GM19372 (cell line): ENCODE data around the gene MELTF.

Experiments used
- ATAC-seq: cut with Tn5 transposase; IDR thresholded peaks from one replicate; pipeline ENCODE4 v1.9.1; 2021; ENCODE audit warnings: mild to moderate bottlenecking, low read depth, moderate library complexity; ENCODE audit not compliant: unreplicated experiment

Gene MELTF

DNA sequence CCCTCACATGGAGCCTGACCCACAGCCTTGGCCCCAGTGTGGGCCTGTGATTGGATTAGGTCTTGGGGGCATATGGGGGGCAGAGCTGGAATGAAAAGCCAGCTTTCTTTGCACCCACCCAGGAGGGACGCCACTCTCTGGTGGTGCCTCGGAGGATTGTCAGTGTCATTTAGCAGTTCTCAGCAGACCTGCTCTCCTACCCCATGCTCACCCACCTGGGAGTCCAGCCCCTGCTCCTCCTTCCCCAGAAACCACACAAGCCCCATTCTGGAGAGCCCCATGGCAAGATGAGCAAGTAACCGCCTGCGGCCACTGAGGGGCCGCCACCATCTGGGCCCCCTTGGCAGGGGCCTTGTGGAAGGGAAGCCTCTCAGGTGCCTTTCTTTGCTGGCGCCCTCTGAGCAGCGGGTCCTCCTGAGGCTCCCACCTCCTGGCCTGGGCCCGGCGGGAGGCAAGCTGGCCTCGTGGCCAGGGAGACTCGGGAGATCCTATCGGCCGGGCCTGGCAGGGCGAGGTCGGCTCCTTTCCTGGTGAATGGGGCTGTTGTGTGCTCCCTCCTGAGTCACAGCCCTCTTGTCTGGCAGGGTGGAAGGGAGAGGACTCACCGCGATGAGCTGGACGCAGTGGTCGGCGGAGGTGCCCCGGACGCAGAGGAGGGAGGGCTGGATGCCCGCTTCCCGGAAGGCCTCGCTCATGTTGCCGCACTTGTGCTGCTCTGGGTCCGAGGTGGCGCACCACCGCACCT, 2.3 kb downstream of the MELTF start:
- no peak for ATAC-seq

DNA sequence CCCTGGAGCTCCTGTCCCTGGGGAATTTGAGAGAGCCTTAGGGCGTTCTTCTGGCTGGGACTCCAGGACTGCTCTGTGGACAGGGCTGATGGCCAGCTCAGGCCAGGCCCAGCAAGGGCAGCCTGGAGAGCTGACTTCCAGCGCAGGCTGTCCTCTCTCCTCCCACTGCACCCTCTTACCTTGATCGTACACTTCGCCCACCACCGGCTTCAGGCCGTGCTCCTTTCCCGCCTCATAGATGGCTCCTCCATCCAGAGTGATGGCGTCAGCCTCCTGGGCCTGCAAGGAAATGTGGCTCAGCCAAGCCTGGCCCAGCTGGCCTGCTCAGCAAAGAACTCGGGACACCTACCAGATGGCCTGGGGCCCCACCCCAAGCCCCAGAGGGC, 3.1 kb downstream of the MELTF start:
- ATAC-seq = no peak

DNA sequence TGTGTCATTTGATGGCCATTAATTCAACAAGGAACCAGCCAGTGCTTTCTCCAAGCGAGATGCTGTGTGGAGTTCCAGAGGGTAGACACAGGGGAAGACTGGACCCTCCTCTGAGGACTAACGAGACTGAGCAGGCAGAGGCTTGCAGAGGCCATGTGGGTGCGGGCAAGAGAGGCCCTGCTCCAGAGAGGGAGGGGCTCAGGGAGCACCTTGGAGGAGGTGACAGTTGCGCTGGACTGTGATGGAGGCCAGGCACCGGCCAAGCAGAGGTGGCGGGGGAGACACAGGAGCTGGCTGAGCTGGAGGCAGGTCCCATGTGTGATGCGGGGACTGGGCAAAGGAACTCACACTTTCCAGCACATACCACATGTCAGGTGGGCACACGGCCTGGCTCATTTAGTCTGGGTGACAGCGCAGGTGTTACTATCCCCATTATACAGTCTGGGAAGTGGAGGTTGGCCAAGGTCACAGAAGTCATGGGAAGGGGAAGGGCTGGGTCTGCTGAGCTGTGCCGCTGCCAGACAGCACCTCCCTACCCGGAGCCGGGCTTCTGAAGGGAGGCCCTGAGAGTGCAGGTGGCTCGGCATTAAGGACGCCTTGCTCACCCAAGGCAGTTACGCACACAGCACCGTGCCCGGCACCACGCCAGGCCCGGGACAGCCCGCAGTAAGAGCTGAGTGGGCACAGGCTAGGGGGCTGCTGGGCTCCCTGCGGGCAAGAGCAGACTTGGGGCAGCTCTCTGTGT, 3.7 kb downstream of the MELTF start:
- no peak for ATAC-seq

DNA sequence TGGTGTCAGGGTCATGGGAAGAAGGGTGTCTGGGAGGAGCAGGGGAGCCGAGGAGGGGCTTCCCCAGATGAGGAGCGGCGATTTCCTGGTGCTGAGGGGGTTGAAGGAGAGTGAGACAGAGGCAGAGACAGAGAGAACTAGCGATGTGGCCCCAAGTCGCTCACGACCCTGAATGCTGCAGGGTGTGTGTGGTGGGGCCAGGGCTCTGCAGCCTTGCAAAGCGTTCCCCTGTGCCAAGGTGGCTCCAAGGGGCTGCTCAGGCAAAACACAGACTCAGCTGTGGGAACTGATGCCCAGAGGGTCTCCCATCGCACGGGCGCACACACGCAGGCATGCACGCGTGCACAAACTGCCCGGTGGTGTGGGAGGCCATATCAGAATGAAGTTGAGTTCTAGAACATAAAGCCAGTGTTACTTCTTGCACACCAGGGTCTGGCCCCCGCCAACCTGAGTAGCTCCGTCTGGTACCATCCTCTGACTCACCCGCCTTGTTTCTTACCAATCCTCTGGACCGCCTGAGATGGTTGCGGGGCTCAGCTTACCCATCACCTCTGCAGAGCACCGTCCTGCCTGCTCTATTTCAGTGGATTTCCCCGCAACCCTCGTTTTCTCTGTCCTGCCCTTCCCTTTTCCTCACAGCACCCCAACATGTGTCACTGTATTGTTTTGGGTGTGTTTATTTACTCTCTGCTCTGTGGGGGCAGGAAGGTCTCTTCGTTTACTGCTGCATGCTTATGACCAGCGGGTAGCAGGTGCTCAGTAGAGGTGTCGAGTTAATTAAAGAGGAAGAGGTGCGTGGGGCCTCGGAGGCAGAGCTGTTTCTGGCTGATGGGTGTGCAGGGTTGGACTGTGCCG, 4.5 kb downstream of the MELTF start:
- ATAC-seq = no peak

DNA sequence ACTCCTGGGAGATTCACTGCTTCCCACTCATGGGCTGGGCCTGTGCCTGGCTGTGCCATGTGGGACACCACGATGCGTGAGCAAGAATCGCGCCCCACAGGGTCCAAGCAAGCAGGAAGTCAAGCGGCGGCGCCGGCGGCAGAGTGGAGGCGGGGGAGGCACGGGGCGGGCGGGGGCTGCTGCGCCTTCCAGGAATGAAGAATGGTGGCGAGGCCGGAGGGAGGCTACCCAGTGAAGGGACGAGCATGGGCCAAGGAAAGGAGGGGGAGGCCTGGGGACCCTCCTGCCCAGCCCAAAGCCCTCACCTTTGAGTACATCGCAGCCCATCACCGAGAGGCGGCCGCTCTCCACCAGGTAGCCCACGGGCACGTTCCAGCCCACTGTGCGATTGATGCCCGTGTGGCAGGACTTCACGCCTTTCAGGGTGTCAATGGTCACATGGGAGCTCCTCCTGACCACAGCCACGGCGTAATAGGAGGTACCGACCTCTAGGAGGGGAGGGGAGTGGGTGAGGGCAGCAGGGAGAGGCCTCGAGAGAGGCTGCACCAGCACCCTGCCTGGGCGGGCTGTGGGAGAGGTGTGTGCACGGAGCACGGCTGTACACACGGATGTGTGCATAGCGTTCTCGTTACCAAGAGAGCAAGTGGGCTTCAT, 5.5 kb downstream of the MELTF start:
- no peak for ATAC-seq

DNA sequence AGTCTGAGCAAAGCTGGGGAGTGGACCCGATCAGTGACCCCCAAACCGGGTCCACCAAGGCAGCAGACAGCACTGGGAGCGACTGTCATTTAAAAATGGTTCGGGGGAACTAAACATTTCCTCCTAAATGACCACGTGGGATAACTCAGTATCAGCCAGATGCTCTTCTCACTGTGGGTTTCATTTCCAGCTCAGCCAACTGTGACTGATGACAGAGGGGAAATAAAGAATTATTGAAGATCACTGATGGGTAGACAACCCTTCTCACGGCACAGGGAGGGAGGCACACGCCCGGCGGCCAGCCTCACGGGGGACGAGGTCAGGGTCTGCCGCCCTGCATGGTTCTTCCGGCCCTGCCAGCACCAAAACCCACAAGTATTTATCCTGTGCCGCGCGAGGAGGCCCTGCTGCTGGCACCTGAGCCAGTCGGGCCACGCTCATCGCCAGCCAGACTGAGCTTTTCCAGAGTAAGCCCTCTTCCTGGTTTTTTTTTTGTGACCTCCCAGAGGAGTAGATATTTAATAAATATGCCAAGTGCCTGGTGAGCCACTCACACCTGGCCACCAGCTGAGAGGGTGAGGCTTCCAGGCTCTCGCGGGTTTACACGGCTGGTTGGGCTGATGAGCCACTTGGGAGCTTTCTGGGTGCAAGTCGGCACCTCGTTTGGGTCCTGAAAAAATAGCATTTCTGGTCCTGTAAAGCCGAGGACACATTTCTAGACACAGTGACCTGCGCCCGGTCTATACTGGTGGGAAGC, 6.2 kb downstream of the MELTF start:
- ATAC-seq = no peak

DNA sequence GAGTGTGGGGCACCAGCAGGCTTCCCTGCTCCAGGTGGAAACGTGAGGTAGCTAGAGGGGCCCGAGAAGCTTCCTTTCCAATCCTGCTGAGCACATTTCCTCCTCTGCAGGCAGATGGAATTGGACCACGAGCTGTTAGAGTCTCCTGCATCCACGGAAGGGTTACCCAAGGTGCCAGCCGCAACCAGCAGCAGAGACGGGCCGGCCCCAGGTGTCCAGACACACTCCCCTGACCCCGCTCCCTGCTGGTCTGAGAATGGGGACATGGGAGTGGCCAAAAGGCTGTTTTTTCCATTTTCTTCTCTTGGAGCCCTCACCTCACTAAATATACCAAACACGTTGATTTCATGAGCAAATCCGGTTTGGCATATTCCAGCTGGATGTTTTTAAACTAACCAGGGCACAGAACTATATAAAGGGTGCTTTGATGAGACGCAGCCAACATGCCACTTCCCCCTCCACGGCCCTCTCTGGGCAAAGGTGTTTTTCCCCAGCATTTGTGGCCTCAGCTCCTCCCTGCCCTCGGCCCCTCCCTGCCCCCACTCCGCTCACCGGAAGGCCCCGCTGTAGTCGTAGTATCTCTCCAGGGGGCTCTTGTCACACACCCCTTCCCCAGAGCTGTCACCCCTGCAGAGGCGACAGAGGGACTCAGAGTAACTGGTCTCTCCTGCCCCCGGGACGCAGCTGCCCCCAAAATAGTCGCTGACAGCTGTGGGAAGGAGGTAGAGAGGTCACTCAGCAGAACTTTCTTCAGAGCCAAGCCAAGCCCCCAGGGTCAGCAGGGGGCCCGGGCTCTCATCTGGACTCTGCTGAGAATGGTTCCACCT, 7.0 kb downstream of the MELTF start:
- ATAC-seq = no peak

DNA sequence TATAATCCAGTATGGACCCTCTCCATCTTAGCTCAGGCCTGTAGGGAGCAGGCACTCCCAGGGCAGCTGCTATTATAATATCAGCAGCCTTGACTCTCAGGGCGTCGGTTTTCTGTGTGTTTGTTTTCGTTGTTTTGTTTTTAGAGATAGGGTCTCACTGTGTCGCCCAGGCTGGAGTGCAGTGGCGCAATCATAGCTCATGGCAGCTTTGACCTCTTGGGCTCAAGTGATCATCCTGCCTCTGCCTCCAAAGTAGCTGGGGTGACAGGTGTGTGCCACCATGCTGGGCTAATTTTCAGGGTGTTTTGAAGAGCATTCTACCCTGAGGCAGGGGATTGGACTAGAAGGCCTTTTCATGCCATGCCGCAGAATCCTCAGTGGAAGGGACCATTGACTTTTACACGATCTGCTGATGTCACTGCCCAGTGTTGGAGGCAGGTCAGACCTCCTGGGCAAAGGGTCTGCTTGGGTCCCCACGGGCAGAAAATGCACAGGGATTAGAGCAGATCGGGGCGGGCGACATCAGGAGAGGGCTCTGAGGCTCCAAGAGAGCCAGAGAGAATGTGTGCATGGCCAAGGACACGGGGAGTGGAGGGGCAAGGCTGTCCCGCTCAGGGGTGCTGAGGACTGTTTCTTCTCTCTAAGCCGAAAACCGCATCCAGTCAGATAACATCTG, 7.8 kb downstream of the MELTF start:
- ATAC-seq = no peak

DNA sequence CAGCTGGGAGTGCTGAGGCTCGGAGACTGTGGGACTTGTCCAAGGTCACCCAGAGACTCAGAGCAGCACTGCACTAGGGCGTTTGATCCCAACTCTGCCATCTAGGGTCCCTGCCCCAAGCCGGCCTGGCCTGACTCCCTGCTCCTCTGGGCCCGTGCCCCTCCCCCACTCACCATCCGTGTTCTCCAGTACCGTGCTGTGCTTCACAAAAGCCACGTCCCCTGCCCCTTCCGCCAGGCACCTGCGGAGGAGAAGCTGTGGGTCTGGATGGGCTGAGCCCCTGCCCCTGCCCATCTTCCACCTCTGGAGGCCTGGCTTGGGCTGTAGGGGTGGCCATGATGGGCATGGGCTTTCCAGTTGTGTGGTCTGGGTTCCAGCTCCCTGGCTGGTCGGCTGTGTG, 8.4 kb downstream of the MELTF start:
- no peak for ATAC-seq

DNA sequence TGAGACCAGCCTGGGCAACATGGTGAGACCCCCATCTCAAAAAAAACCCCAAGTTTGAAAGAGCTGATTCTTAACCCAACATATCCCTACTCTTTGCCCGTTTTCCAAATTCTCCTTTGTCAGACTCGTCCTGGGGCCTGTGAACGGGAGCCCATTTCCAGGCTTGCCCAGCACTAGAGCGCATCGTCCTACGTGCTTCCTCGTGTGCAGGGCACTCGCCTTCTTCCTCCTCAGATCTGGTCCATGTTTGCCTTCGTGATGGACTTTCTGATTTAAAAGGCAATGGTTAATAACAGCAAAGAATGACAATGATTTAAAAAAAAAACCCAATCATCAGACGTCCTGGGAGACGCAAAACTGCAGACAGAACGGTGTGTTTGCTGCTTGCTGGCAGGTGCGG, 10.1 kb downstream of the MELTF start:
- ATAC-seq = no peak

DNA sequence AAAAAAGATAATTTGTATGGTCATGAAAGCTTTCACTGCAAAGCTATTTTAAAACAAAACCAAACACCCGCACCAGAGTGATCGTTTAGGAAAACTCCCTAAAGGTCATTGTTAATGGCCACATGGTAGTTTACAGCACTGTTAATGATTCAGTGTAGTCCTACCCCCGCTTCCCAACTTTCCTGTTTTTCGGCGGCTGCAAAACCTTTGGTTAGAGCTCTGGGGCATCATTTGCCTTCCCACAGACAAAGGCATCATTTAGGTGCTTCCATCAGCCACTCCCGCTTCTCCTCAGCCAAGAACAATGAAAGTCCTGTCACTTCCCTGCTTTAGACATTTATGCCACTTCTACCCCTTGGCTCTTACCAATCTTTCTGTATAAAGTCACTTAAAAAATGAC, 10.6 kb downstream of the MELTF start:
- no peak for ATAC-seq

DNA sequence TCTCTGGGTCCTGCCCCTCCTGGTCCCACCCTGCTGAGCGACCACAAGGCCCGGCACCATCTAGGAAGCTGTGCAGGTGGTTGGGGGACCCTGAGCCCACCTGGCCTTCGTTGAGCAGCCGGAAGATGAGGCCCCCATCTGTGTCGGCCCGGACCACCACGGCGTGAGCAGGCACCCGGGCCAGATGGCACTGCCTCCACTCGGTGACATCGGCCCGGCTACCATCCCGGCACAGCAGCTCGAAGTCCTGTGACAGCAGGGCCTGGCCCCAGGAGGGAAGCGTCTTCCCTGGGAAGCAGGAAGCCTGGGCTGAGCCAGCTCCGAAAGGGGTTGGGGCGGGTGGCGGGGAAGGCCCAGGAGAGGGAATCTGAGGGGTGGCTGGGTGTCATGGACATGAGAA, 12.6 kb downstream of the MELTF start:
- ATAC-seq = no peak

DNA sequence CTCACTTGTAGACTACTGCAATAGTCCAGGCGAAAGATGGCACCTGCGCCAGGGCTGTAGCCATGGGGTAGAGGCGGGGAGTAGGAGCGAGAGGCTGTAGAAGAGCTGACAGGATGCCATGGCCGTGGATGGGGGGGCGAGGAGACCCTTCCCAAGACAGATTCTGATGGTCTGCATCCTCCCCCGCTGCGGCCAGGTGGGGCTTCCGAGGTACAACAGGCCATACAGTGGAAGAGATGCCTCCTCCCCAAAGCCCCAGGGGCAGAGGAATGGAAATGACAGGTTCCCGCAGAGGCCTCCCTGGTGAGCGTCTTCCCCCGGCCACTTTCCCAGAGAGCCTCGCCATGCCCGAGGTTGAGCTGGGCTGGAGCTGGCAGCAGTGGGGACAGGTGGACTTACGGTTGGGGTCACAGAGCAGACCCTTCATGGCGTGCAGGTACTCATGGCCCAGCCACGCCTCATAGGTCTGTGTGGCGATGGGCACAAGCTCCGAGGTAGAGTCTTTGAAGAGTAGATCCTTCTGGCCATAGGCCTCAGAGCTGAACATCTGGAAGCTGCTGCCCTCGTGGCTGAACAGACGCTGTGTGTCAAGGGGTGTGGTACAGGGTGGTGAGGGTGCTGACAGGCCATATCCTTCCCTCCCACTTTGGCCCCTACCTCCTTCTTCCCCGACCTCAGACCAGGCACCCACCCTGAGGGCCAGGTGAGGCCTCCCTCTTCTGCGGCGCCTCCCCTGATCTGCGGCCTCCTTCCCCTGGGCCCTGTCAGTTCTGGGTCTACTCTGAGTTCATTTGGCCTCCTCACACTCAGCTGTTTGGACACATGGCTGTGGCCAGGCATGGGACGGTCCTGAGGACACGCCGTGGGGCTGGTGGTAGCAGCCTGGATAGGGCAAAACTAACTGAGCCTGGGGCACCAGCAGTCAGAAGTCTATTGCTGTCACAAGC, 13.6 kb downstream of the MELTF start:
- ATAC-seq = no peak

DNA sequence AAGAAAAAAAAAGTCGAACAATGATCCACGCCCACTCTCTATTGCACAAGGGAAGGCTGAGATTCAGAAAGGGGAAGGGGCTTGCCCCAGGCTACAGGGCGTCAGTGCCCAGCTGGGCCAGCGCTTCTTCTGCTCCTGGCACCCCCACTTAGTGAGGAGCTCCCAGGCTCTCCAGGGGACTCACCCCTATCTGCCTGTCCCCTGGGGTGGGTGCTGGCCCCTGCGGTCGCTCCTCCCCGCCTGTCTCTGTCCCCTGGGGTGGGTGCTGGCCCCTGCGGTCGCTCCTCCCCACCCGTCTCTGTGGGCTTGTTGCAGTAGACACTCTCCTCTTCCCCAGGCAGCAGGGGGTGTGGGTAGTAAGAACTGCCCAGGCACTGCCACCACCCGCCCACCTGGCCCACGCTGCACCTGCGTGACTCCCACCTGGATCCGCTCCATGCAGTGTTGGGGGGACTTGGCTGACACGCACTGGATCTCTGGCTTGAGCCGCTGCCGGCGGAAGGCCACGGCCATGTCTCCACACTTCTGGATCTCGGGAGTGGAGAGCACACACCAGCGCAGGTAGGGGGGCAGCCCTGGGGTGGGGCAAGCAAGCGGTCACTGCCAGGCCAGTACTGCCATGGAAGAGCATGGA, 14.6 kb downstream of the MELTF start:
- ATAC-seq = no peak

DNA sequence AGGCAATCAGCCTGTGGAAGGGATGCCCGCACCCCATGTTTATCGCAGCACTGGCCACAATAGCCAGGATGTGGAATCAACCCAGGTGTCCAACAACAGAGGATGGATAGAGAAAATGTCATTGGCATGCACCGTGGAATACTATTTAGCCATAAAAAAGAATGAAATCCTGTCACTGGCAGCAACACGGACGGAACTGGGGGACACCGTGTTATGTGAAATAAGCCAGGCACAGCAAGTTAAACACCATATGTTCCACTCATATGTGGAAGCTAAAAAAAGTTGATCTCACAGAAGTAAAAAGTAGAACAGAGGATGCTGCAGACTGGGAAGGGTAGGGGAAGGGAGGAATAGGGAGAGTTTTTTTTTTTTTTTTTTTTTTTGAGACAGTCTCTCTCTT, 15.6 kb downstream of the MELTF start:
- ATAC-seq = no peak

DNA sequence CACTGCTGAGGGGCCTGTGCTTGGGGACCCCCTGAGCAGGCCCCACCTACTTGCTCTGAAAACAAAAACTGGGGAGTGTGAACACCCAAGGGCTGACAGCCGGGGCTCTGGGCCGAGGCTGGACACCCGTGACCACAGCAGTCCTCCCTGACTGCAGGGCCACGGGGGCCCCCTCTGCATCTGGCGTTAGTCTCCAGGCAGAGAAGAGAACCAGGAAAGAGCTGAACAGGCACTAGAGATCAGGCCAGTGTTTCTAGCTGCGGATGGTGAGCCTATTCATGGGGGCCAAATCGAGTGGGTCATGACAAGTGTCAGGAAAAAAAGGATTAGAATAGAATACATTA, 17.1 kb downstream of the MELTF start:
- ATAC-seq = no peak

DNA sequence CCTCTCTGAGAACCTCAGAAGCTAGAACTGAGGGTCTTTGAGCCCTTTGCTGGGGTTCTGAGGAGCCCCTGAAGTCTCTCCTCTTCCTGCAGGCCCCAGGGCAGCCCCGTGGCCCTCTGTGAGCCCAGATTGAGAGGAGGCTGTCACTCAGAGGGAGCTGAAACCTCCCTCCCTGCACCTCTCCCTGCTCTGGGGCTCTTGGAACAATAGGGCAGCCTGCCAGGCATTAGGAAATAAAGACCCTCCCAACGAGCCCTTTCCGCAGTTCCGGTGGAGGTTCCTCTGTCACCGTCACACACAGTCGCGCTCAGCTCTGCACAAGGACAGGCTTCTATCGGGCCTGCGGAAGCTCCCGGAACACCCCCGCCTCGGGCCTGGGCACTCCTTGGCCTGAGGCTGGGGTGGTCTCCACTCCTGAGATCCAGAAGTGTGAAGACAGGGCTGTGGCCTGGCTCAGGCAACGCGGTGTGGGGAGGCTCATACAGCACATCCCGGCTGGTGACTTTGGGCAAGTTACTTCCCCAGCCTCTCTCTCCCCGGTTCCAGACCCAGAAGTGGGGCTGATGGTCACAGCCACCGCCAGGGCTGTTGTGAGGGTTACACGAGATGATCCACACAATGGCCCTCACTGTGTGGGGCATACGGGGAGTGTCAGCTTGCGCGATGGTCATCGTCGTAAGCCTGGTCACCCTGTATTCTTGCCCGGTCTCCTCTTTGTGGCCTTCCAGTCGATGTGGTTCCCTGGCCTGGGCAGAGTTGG, 17.7 kb downstream of the MELTF start:
- no peak for ATAC-seq
